Adrenal gland (tissue), 5 donors: Measurements from ENCODE around the gene CCL28.
"Not testable (repeated sequence)": the region's sequence is repeated elsewhere in the genome, so short reads cannot be mapped to it uniquely, and the experiment has no call there.

Experiments
- CTCF ChIP-seq, 6 experiments: fragments of 450-650 bp in 4 of 6; fragments of 200-600 bp in 2 of 6; sonication (generic) in 1 of 6; IDR thresholded peaks; 1 replicate in 5 of 6; 2 replicates in 1 of 6; pipeline versions ENCODE4 v1.5.1 to v1.8.0; 2016 to 2021; ENCODE audit warnings: antibody characterized with exemption in 6 of 6, mild to moderate bottlenecking in 2 of 6, moderate library complexity in 1 of 6
- POLR2A ChIP-seq, 2 donors: fragments of 450-650 bp; IDR thresholded peaks; one replicate each; pipeline ENCODE4 v1.6.1; 2017; ENCODE audit warnings: antibody characterized with exemption in 2 of 2, mild to moderate bottlenecking in 2 of 2, moderate library complexity in 1 of 2
- donor health status: DM: no; HTN: no; CAD: no.

- TF ChIP-seq CTCF, POLR2A (IDR thresholded peaks at IDR 0.05): not testable (repeated sequence)
Observed at GRCh38 chr5:43402524-43403066, 9.6 kb downstream of the CCL28 start.
